ENCODE results near the gene KCNH1. TPM values are rescaled to one million over a fixed set of nuclear protein-coding genes. Genes with fewer than 3 reads are reported as not detected.

The KCNH1 gene
- polyA plus RNA-seq, 1 donor from 2014 or later: 3.9 TPM

GRCh38 chr1:210748796-210749195, 385.2 kb downstream of the KCNH1 start:
- H3K9ac ChIP-seq (ENCODE audit: low read length): no peak overlapping the region
- H3F3A ChIP-seq (ENCODE audit: insufficient read depth, low read length, poor library complexity, severe bottlenecking): no peaks in the 10 kb centered on the region
- H3K4me2 ChIP-seq (ENCODE audit: low read length): no peak overlapping the region
- no peaks in the 10 kb centered on the region for H3K9me3 ChIP-seq (ENCODE audit: low read length)
- H2AFZ ChIP-seq (ENCODE audit: low read depth, low read length): no peak overlapping the region
- H3K27ac ChIP-seq (ENCODE audit: low read length): no peak overlapping the region
- TF ChIP-seq EP300 (conservative IDR thresholded peaks at IDR 0.05; ENCODE audit: poor library complexity, severe bottlenecking) (no peak), POLR2AphosphoS5 (IDR thresholded peaks at IDR 0.05) (no peak), MXI1 (conservative IDR thresholded peaks at IDR 0.05; ENCODE audit: poor library complexity, severe bottlenecking) (no peak), CTCF (IDR thresholded peaks at IDR 0.05; ENCODE audit: poor library complexity, severe bottlenecking) (no peak), RAD21 (conservative IDR thresholded peaks at IDR 0.05) (no peak)
- H3K27me3 ChIP-seq (ENCODE audit: insufficient read depth, low read depth, low read length): no peaks in the 10 kb centered on the region
- H3K79me2 ChIP-seq (replicated peaks; ENCODE audit: insufficient read depth, low read length): no peaks in the 10 kb centered on the region
- no peaks in the 10 kb centered on the region for H3K36me3 ChIP-seq (ENCODE audit: insufficient read depth, low read length)
- H4K20me1 ChIP-seq (ENCODE audit: insufficient read depth): no peaks in the 10 kb centered on the region
- H3K4me3 ChIP-seq (ENCODE audit: low read length): no peak overlapping the region
- H3K9me2 ChIP-seq (ENCODE audit: insufficient read depth, low read length): no peaks in the 10 kb centered on the region

- H3F3A ChIP-seq (ENCODE audit: insufficient read depth, low read length, poor library complexity, severe bottlenecking): no peaks in the 10 kb centered on the region
- H3K27me3 ChIP-seq (ENCODE audit: insufficient read depth, low read depth, low read length): no peaks in the 10 kb centered on the region
- no peaks in the 10 kb centered on the region for H4K20me1 ChIP-seq (ENCODE audit: insufficient read depth)
- no peak overlapping the region for H3K27ac ChIP-seq (ENCODE audit: low read length)
- TF ChIP-seq SMC3 (conservative IDR thresholded peaks at IDR 0.05; ENCODE audit: poor library complexity) (no peak), TAF1 (IDR thresholded peaks at IDR 0.05; ENCODE audit: low read depth) (no peak), MXI1 (conservative IDR thresholded peaks at IDR 0.05; ENCODE audit: poor library complexity, severe bottlenecking) (no peak), CTCF (IDR thresholded peaks at IDR 0.05; ENCODE audit: poor library complexity, severe bottlenecking) (no peak), RAD21 (conservative IDR thresholded peaks at IDR 0.05) (no peak)
- no peaks in the 10 kb centered on the region for H3K79me2 ChIP-seq (replicated peaks; ENCODE audit: insufficient read depth, low read length)
- H3K36me3 ChIP-seq (ENCODE audit: insufficient read depth, low read length): no peaks in the 10 kb centered on the region
- H2AFZ ChIP-seq (ENCODE audit: low read depth, low read length): no peak overlapping the region
- no peak overlapping the region for H3K4me2 ChIP-seq (ENCODE audit: low read length)
- no peak overlapping the region for H3K9ac ChIP-seq (ENCODE audit: low read length)
- no peak overlapping the region for H3K4me3 ChIP-seq (ENCODE audit: low read length)
- no peaks in the 10 kb centered on the region for H3K9me3 ChIP-seq (ENCODE audit: low read length)
- H3K9me2 ChIP-seq (ENCODE audit: insufficient read depth, low read length): no peaks in the 10 kb centered on the region
Observed at GRCh38 chr1:210747890-210748289, 386.1 kb downstream of the KCNH1 start.

- H3K9me3 ChIP-seq (ENCODE audit: low read length): no peaks in the 10 kb centered on the region
- H3K79me2 ChIP-seq (replicated peaks; ENCODE audit: insufficient read depth, low read length): no peaks in the 10 kb centered on the region
- H2AFZ ChIP-seq (ENCODE audit: low read depth, low read length): no peak overlapping the region
- no peak overlapping the region for H3K27ac ChIP-seq (ENCODE audit: low read length)
- no peak overlapping the region for H3K4me2 ChIP-seq (ENCODE audit: low read length)
- no peak overlapping the region for H3K4me3 ChIP-seq (ENCODE audit: low read length)
- no peaks in the 10 kb centered on the region for H3F3A ChIP-seq (ENCODE audit: insufficient read depth, low read length, poor library complexity, severe bottlenecking)
- no peak overlapping the region for H3K9ac ChIP-seq (ENCODE audit: low read length)
- H3K36me3 ChIP-seq (ENCODE audit: insufficient read depth, low read length): no peaks in the 10 kb centered on the region
- TF ChIP-seq REST (IDR thresholded peaks at IDR 0.05; ENCODE audit: borderline replicate concordance) (no peak), TAF1 (IDR thresholded peaks at IDR 0.05; ENCODE audit: low read depth) (no peak), EZH2 (IDR thresholded peaks at IDR 0.05; ENCODE audit: borderline replicate concordance, insufficient read depth, low read length, poor library complexity, severe bottlenecking) (no peak), MXI1 (conservative IDR thresholded peaks at IDR 0.05; ENCODE audit: poor library complexity, severe bottlenecking) (no peak), CTCF (IDR thresholded peaks at IDR 0.05; ENCODE audit: poor library complexity, severe bottlenecking) (no peak), EP300 (conservative IDR thresholded peaks at IDR 0.05; ENCODE audit: poor library complexity, severe bottlenecking) (no peak), SMC3 (conservative IDR thresholded peaks at IDR 0.05; ENCODE audit: poor library complexity) (no peak)
- no peaks in the 10 kb centered on the region for H4K20me1 ChIP-seq (ENCODE audit: insufficient read depth)
- H3K27me3 ChIP-seq (ENCODE audit: insufficient read depth, low read depth, low read length): no peaks in the 10 kb centered on the region
- H3K9me2 ChIP-seq (ENCODE audit: insufficient read depth, low read length): no peaks in the 10 kb centered on the region
Observed at GRCh38 chr1:210747112-210747511, 386.8 kb downstream of the KCNH1 start.

All from neural cell (in vitro differentiated cells).